ENCODE results near the gene RAD54L. TPM values are rescaled to one million over a fixed set of nuclear protein-coding genes. Genes with fewer than 3 reads are reported as not detected.
"Not testable (repeated sequence)": the region's sequence is repeated elsewhere in the genome, so short reads cannot be mapped to it uniquely, and the experiment has no call there.

Gene RAD54L
- total and polyA plus RNA-seq, 7 donors, result 1.4 to 11.2 TPM; not detected in 5

DNA sequence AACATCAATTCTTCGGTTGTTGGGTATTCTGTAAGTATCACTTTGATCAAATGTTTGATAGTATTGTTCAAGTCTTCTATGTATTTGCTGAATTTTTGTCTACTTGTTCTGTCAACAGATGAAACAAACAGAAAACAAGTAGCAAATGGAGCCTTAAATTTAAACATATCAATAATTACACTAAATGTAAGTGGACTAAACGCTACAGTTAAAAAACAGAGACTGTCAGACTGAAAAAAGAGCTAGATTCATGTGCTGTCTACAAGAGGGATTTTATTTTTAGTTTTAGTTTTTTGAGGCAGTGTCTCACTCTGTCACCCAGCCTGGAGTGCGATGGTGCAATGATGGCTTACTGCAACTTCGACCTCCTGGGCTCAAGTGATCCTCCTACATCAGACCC lies 10.7 kb upstream of the RAD54L start:
- DNase-seq, result no peak
- Histone ChIP-seq H3K4me1 (no peaks in the 10 kb centered on the region), H3K9me3 (peaks cover 0 to 2% (median 0%) of the 10 kb centered on the region in 4 donors), H3K27me3 (no peaks in the 10 kb centered on the region), H3K36me3 (no peaks in the 10 kb centered on the region), H3K4me3 (no peak overlapping the region), H3K27ac (no peak overlapping the region)
- WGBS, 2 donors, result 93 to 94% methylated on average over 4 of the region's 4 CpGs
- TF ChIP-seq CTCF (IDR thresholded peaks at IDR 0.05), result no peak
- TF ChIP-seq POLR2A (IDR thresholded peaks at IDR 0.05), result no peak
- no peak for TF ChIP-seq POLR2AphosphoS5 (IDR thresholded peaks at IDR 0.05)
- TF ChIP-seq EP300 (IDR thresholded peaks at IDR 0.05), result no peak
- intact Hi-C loops (cut with DNase I), result no loop called here

- H3K27ac ChIP-seq; H3K27me3 ChIP-seq; intact Hi-C loops (cut with DNase I); H3K9me3 ChIP-seq; H3K4me1 ChIP-seq; DNase-seq; H3K4me3 ChIP-seq; H3K36me3 ChIP-seq: not testable (repeated sequence)
- 71 to 78% methylated on average over 1 of the region's 1 CpG for WGBS, 2 donors
Measured at GRCh38 chr1:46238865-46239264, 8.7 kb upstream of the RAD54L start.

DNA sequence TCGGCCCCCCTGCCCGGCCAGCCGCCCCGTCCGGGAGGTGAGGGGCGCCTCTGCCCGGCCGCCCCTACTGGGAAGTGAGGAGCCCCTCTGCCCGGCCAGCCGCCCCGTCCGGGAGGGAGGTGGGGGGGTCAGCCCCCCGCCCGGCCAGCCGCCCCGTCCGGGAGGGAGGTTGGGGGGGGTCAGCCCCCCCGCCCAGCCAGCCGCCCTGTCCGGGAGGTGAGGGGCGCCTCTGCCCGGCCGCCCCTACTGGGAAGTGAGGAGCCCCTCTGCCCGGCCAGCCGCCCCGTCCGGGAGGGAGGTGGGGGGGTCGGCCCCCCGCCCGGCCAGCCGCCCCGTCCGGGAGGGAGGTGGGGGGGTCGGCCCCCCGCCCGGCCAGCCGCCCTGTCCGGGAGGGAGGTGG lies 5.8 kb upstream of the RAD54L start:
- H3K9me3 ChIP-seq; intact Hi-C loops (cut with DNase I); H3K4me1 ChIP-seq; H3K27me3 ChIP-seq; DNase-seq; H3K4me3 ChIP-seq; H3K36me3 ChIP-seq; H3K27ac ChIP-seq: not testable (repeated sequence)
- 88 to 95% methylated on average over 11 to 13 of the region's 38 CpGs for WGBS, 2 donors

- H3K9me3 ChIP-seq, result no peaks in the 10 kb centered on the region
- WGBS, 2 donors, result 71 to 91% methylated on average over 1 of the region's 1 CpG
- H3K4me1 ChIP-seq, result peaks cover 0 to 11% (median 9%) of the 10 kb centered on the region in 4 donors
- no peak for DNase-seq
- H3K27me3 ChIP-seq, result no peaks in the 10 kb centered on the region
- TF ChIP-seq POLR2A (IDR thresholded peaks at IDR 0.05) (no peak), POLR2AphosphoS5 (IDR thresholded peaks at IDR 0.05) (no peak), CTCF (IDR thresholded peaks at IDR 0.05) (no peak), EP300 (IDR thresholded peaks at IDR 0.05) (no peak)
- H3K4me3 ChIP-seq, result no peak overlapping the region
- intact Hi-C loops (cut with DNase I), result no loop called here
- H3K36me3 ChIP-seq, result no peaks in the 10 kb centered on the region
- no peak overlapping the region for H3K27ac ChIP-seq
Measured at GRCh38 chr1:46242918-46243317, 4.6 kb upstream of the RAD54L start.

DNA sequence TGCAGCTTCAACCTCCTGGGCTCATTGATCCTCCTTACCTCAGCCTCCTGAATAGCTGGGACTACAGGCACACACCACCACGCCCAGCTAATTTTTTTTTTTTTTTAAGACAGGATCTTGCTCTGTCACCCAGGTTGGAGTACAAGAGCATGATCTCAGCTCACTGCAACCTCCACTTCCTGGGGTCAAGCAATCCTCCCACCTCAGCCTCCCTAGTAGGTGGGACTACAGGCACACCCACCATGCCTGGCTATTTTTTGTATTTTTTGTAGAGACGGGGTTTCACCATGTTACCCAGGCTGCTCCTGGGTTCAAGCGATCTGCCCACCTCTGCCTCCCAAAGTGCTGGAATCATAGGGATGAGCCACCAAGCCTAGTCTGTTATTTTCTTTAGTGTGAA lies 3.7 kb upstream of the RAD54L start:
- H3K27me3 ChIP-seq; H3K9me3 ChIP-seq; H3K27ac ChIP-seq; H3K4me3 ChIP-seq; H3K36me3 ChIP-seq; intact Hi-C loops (cut with DNase I); DNase-seq: not testable (repeated sequence)
- 92% methylated on average over 3 of the region's 3 CpGs for WGBS, 2 donors
- peaks cover 0 to 15% (median 14%) of the 10 kb centered on the region in 4 donors for H3K4me1 ChIP-seq

DNA sequence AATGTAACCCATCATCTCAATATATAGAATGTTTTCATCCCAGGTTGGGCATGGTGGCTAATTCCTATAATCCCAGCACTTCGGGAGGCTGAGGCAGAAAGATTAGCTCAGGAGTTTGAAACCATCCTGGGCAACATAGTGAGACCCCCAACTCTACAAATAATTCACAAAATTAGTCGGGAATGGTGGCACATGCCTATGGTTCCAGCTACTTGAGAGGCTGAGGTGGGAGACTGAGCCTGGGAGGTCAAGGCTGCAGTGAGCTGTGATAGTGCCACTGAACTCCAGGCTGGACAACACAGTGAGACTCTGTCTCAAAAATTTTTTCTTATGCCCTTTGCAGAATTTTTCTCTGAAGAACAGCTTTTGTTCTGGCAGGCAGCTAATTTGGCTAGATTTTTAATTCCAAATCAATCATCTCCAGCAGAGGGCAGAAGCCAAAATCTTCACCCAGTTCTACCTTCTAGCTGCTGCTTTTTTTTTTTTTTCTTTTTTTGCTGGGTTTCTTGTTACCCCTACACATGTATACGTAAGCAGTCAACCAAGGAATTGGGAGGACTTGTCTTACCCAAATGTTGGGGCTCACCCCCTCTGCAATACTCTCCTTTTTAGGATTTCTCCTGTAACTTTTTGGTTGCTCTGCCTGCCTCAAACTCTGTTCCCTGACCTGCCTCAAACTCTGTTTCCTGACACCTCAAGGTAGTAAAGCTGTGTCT lies 2.7 kb upstream of the RAD54L start:
- Histone ChIP-seq H3K27ac (no peak overlapping the region), H3K4me1 (peaks cover 0 to 15% (median 14%) of the 10 kb centered on the region in 4 donors), H3K4me3 (no peak overlapping the region), H3K36me3 (no peaks in the 10 kb centered on the region), H3K27me3 (no peaks in the 10 kb centered on the region), H3K9me3 (no peaks in the 10 kb centered on the region)
- 60 to 68% methylated on average over 3 of the region's 3 CpGs for WGBS, 2 donors
- intact Hi-C loops (cut with DNase I), result no loop called here
- no peak for DNase-seq
- TF ChIP-seq CTCF (IDR thresholded peaks at IDR 0.05) (no peak), POLR2A (IDR thresholded peaks at IDR 0.05) (no peak), EP300 (IDR thresholded peaks at IDR 0.05) (no peak), POLR2AphosphoS5 (IDR thresholded peaks at IDR 0.05) (no peak)

DNA sequence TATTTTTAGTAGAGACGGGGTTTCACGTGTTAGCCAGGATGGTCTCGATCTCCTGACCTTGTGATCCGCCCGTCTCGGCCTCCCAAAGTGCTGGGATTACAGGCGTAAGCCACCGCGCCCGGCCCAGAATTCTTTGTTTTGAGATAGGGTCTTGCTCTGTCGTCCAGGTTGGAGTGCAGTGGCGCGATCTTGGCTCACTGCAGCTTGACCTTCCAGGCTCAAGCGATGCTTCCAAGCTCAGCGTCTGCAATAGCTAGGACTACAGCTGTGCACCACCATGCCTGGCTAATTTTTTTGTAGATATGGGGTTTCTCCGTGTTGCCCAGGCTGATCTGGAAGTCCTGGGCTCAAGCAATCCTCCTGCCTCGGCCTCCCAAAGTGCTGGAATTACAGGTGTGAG lies 1.4 kb upstream of the RAD54L start:
- H3K9me3 ChIP-seq, H3K27ac ChIP-seq, H3K4me3 ChIP-seq, H3K36me3 ChIP-seq, DNase-seq, H3K27me3 ChIP-seq: not testable (repeated sequence)
- intact Hi-C loops (cut with DNase I), result loop anchor here (2.0 kb wide), 1 partner anchor 43 kb away; the partner anchor contains the start of gene LURAP1
- peaks cover 0 to 15% (median 14%) of the 10 kb centered on the region in 4 donors for H3K4me1 ChIP-seq
- WGBS, 2 donors, result 94 to 95% methylated on average over 17 of the region's 17 CpGs

Measured in sigmoid colon (tissue), 7 donors.